ENCODE measurements around the gene INPP4A.

DNA sequence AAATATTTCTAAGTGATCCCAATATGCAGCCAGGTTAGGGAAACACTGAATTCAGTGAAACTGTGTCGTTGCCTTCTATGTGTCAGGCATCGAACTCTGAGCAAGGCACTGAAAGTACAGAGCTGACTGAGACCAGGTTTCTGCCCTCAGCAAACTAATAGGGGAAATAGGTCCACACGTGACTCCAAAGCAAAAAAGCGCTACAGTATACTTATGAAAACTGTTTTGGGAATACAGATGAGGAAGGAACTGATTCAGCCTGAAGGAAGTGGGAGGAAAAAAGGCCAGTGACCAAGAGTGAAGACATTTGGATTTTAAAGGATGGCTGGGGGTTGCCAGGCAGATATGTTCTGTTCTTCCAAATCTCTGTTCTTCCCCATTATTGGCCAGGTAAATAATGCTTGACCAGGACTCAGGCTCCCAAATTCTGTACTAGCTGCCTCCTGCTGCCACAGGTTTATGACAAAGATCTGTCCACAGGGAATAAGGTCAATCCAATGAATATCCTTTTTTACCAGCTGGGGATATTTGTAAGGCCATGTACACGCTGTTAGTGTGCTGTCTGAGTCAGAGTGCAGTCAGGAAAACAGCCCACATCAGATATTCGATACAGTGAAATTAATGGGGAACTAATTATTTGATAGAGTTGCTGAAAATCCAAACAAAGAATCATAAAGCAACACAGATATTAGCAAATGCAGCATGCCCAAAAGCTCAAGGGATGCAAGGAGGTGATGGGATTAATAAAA is 24.5 kb upstream of the INPP4A start:
- TF ChIP-seq EZH2 (IDR thresholded peaks at IDR 0.05; ENCODE audit: borderline replicate concordance, insufficient read depth, low read length, poor library complexity, severe bottlenecking) (no peak), RAD21 (conservative IDR thresholded peaks at IDR 0.05) (no peak), SMC3 (conservative IDR thresholded peaks at IDR 0.05; ENCODE audit: poor library complexity) (no peak), CTCF (IDR thresholded peaks at IDR 0.05; ENCODE audit: poor library complexity, severe bottlenecking) (no peak), REST (IDR thresholded peaks at IDR 0.05; ENCODE audit: borderline replicate concordance) (no peak), TAF1 (IDR thresholded peaks at IDR 0.05; ENCODE audit: low read depth) (no peak), POLR2AphosphoS5 (IDR thresholded peaks at IDR 0.05) (no peak), EP300 (conservative IDR thresholded peaks at IDR 0.05; ENCODE audit: poor library complexity, severe bottlenecking) (no peak), MXI1 (conservative IDR thresholded peaks at IDR 0.05; ENCODE audit: poor library complexity, severe bottlenecking) (no peak)
